ENCODE measurements around the gene UTS2B. TPM values are rescaled to one million over a fixed set of nuclear protein-coding genes. Genes with fewer than 3 reads are reported as not detected.

Gene UTS2B
- total and polyA plus RNA-seq, 5 donors from 2014 or later: not detected

- Histone ChIP-seq H3K9me3 (ENCODE audit: control insufficient read depth in 2 of 2, low read length in 2 of 2) (no peaks in the 10 kb centered on the region), H3K4me1 (ENCODE audit: control insufficient read depth, insufficient read depth, low read length, poor library complexity, severe bottlenecking) (no peaks in the 10 kb centered on the region), H3K27ac (ENCODE audit: insufficient read depth, low read length, poor library complexity, severe bottlenecking) (no peak overlapping the region), H3K36me3 (ENCODE audit: control insufficient read depth, insufficient read depth, low read length) (no peaks in the 10 kb centered on the region), H3K27me3 (ENCODE audit: control insufficient read depth, insufficient read depth, low read length) (no peaks in the 10 kb centered on the region), H3K4me3 (ENCODE audit: low read depth, low read length) (no peak overlapping the region)
- Mint-ChIP-seq H3K4me1 (peaks cover 0 to 9% (median 1%) of the 10 kb centered on the region in 4 donors), H3K9me3 (peaks cover 0 to 2% (median 0%) of the 10 kb centered on the region in 7 donors), H3K27ac (no peak overlapping the region), H3K36me3 (peaks cover 8% of the 10 kb centered on the region), H3K27me3 (no peaks in the 10 kb centered on the region), H3K4me3 (no peak overlapping the region)
- DNase-seq (no peak), ATAC-seq (ENCODE audit: low read depth in 2 of 2) (no peak)
Measured at GRCh38 chr3:191369616-191370010, 39.3 kb upstream of the UTS2B start.

- H3K27me3 Mint-ChIP-seq: no peaks in the 10 kb centered on the region
- Histone ChIP-seq H3K27me3 (ENCODE audit: control insufficient read depth, insufficient read depth, low read length) (no peaks in the 10 kb centered on the region), H3K9me3 (ENCODE audit: control insufficient read depth in 2 of 2, low read length in 2 of 2) (no peaks in the 10 kb centered on the region), H3K4me1 (ENCODE audit: control insufficient read depth, insufficient read depth, low read length, poor library complexity, severe bottlenecking) (no peaks in the 10 kb centered on the region), H3K27ac (ENCODE audit: insufficient read depth, low read length, poor library complexity, severe bottlenecking) (no peak overlapping the region), H3K4me3 (ENCODE audit: low read depth, low read length) (no peak overlapping the region), H3K36me3 (ENCODE audit: control insufficient read depth, insufficient read depth, low read length) (no peaks in the 10 kb centered on the region)
- peaks cover 0 to 9% (median 1%) of the 10 kb centered on the region in 4 donors for H3K4me1 Mint-ChIP-seq
- H3K4me3 Mint-ChIP-seq: no peak overlapping the region
- H3K27ac Mint-ChIP-seq: no peak overlapping the region
- ATAC-seq (ENCODE audit: low read depth in 2 of 2): no peak
- H3K9me3 Mint-ChIP-seq: peaks cover 0 to 2% (median 0%) of the 10 kb centered on the region in 7 donors
- H3K36me3 Mint-ChIP-seq: peaks cover 8% of the 10 kb centered on the region
- DNase-seq: no peak
Measured at GRCh38 chr3:191368755-191369615, 38.7 kb upstream of the UTS2B start.

GRCh38 chr3:191366675-191367074 lies 36.3 kb upstream of the UTS2B start:
- Histone ChIP-seq H3K9me3 (ENCODE audit: control insufficient read depth in 2 of 2, low read length in 2 of 2) (no peaks in the 10 kb centered on the region), H3K4me3 (ENCODE audit: low read depth, low read length) (no peak overlapping the region), H3K27ac (ENCODE audit: insufficient read depth, low read length, poor library complexity, severe bottlenecking) (no peak overlapping the region), H3K27me3 (ENCODE audit: control insufficient read depth, insufficient read depth, low read length) (no peaks in the 10 kb centered on the region), H3K36me3 (ENCODE audit: control insufficient read depth, insufficient read depth, low read length) (peaks cover 3% of the 10 kb centered on the region), H3K4me1 (ENCODE audit: control insufficient read depth, insufficient read depth, low read length, poor library complexity, severe bottlenecking) (no peaks in the 10 kb centered on the region)
- Mint-ChIP-seq H3K4me3 (no peak overlapping the region), H3K9me3 (peaks cover 0 to 2% (median 0%) of the 10 kb centered on the region in 7 donors), H3K27me3 (no peaks in the 10 kb centered on the region), H3K4me1 (peaks cover 0 to 3% (median 0%) of the 10 kb centered on the region in 4 donors), H3K27ac (no peak overlapping the region), H3K36me3 (peaks cover 10% of the 10 kb centered on the region)
- ATAC-seq (ENCODE audit: low read depth in 2 of 2): no peak
- no peak for DNase-seq

- peaks cover 0 to 5% (median 0%) of the 10 kb centered on the region in 7 donors for H3K9me3 Mint-ChIP-seq
- Histone ChIP-seq H3K36me3 (ENCODE audit: control insufficient read depth, insufficient read depth, low read length) (peaks cover 7% of the 10 kb centered on the region), H3K27me3 (ENCODE audit: control insufficient read depth, insufficient read depth, low read length) (no peaks in the 10 kb centered on the region), H3K4me3 (ENCODE audit: low read depth, low read length) (no peak overlapping the region), H3K4me1 (ENCODE audit: control insufficient read depth, insufficient read depth, low read length, poor library complexity, severe bottlenecking) (no peaks in the 10 kb centered on the region), H3K9me3 (ENCODE audit: control insufficient read depth in 2 of 2, low read length in 2 of 2) (no peaks in the 10 kb centered on the region), H3K27ac (ENCODE audit: insufficient read depth, low read length, poor library complexity, severe bottlenecking) (no peak overlapping the region)
- no peak for DNase-seq
- H3K27ac Mint-ChIP-seq: no peak overlapping the region
- H3K27me3 Mint-ChIP-seq: no peaks in the 10 kb centered on the region
- no peak for ATAC-seq (ENCODE audit: low read depth in 2 of 2)
- H3K4me3 Mint-ChIP-seq: no peak overlapping the region
- H3K4me1 Mint-ChIP-seq: peaks cover 0 to 10% (median 2%) of the 10 kb centered on the region in 4 donors
- peaks cover 14% of the 10 kb centered on the region for H3K36me3 Mint-ChIP-seq
Measured at GRCh38 chr3:191363221-191363620, 32.9 kb upstream of the UTS2B start.

GRCh38 chr3:191362524-191363090 lies 32.3 kb upstream of the UTS2B start:
- Histone ChIP-seq H3K4me1 (ENCODE audit: control insufficient read depth, insufficient read depth, low read length, poor library complexity, severe bottlenecking) (no peaks in the 10 kb centered on the region), H3K27me3 (ENCODE audit: control insufficient read depth, insufficient read depth, low read length) (no peaks in the 10 kb centered on the region), H3K27ac (ENCODE audit: insufficient read depth, low read length, poor library complexity, severe bottlenecking) (no peak overlapping the region), H3K36me3 (ENCODE audit: control insufficient read depth, insufficient read depth, low read length) (peaks cover 7% of the 10 kb centered on the region), H3K4me3 (ENCODE audit: low read depth, low read length) (no peak overlapping the region), H3K9me3 (ENCODE audit: control insufficient read depth in 2 of 2, low read length in 2 of 2) (no peaks in the 10 kb centered on the region)
- no peak for ATAC-seq (ENCODE audit: low read depth in 2 of 2)
- H3K4me1 Mint-ChIP-seq: peaks cover 0 to 12% (median 4%) of the 10 kb centered on the region in 4 donors
- no peak overlapping the region for H3K4me3 Mint-ChIP-seq
- H3K9me3 Mint-ChIP-seq: peaks cover 0 to 5% (median 0%) of the 10 kb centered on the region in 7 donors
- DNase-seq: no peak
- H3K27me3 Mint-ChIP-seq: no peaks in the 10 kb centered on the region
- H3K27ac Mint-ChIP-seq: peak overlapping the region in 1 of 3 donors; percentile 39
- H3K36me3 Mint-ChIP-seq: peaks cover 14% of the 10 kb centered on the region

GRCh38 chr3:191362037-191362436 lies 31.7 kb upstream of the UTS2B start:
- DNase-seq (no peak), ATAC-seq (ENCODE audit: low read depth in 2 of 2) (no peak)
- Histone ChIP-seq H3K27me3 (ENCODE audit: control insufficient read depth, insufficient read depth, low read length) (no peaks in the 10 kb centered on the region), H3K4me3 (ENCODE audit: low read depth, low read length) (no peak overlapping the region), H3K36me3 (ENCODE audit: control insufficient read depth, insufficient read depth, low read length) (peaks cover 7% of the 10 kb centered on the region), H3K4me1 (ENCODE audit: control insufficient read depth, insufficient read depth, low read length, poor library complexity, severe bottlenecking) (no peaks in the 10 kb centered on the region), H3K27ac (ENCODE audit: insufficient read depth, low read length, poor library complexity, severe bottlenecking) (peak overlapping the region; percentile 8), H3K9me3 (ENCODE audit: control insufficient read depth in 2 of 2, low read length in 2 of 2) (no peaks in the 10 kb centered on the region)
- peaks cover 14% of the 10 kb centered on the region for H3K36me3 Mint-ChIP-seq
- peaks cover 0 to 12% (median 4%) of the 10 kb centered on the region in 4 donors for H3K4me1 Mint-ChIP-seq
- H3K9me3 Mint-ChIP-seq: peaks cover 0 to 5% (median 0%) of the 10 kb centered on the region in 7 donors
- H3K27me3 Mint-ChIP-seq: no peaks in the 10 kb centered on the region
- H3K27ac Mint-ChIP-seq: peak overlapping the region in 2 of 3 donors; percentile 10 to 39
- no peak overlapping the region for H3K4me3 Mint-ChIP-seq

DNA sequence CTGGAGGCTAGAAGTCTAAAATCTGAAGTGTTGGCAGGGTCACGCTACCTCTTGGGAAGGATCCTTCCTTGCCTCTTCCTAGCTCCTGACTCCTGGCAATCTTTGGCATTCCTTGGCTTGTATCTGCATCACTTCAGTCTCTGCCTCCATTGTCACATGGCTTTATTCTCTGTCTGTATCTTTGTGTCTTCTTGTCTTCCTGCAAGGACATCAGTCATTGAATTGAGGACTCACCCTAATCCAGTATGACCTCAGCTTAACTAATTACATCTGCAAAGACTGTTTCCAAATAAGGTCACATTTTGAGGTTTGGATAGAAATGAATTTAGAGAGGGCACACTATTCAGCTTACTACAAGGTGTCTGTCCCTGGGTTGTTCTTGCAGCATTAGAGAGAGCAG lies 31.1 kb upstream of the UTS2B start:
- Histone ChIP-seq H3K36me3 (ENCODE audit: control insufficient read depth, insufficient read depth, low read length) (peaks cover 7% of the 10 kb centered on the region), H3K27ac (ENCODE audit: insufficient read depth, low read length, poor library complexity, severe bottlenecking) (no peak overlapping the region), H3K4me1 (ENCODE audit: control insufficient read depth, insufficient read depth, low read length, poor library complexity, severe bottlenecking) (no peaks in the 10 kb centered on the region), H3K27me3 (ENCODE audit: control insufficient read depth, insufficient read depth, low read length) (no peaks in the 10 kb centered on the region), H3K4me3 (ENCODE audit: low read depth, low read length) (no peak overlapping the region), H3K9me3 (ENCODE audit: control insufficient read depth in 2 of 2, low read length in 2 of 2) (no peaks in the 10 kb centered on the region)
- Mint-ChIP-seq H3K9me3 (peaks cover 0 to 5% (median 0%) of the 10 kb centered on the region in 7 donors), H3K4me1 (peaks cover 0 to 9% (median 4%) of the 10 kb centered on the region in 4 donors), H3K4me3 (no peak overlapping the region), H3K36me3 (peaks cover 10% of the 10 kb centered on the region), H3K27ac (no peak overlapping the region), H3K27me3 (no peaks in the 10 kb centered on the region)
- DNase-seq: no peak
- no peak for ATAC-seq (ENCODE audit: low read depth in 2 of 2)
